Measurements from ENCODE around the gene LDLRAD3.

GRCh38 chr11:35992548-35992947, 48.7 kb downstream of the LDLRAD3 start:
- TF ChIP-seq CTCF (conservative IDR thresholded peaks at IDR 0.05; ENCODE audit: low read depth, low read length) (no peak), EZH2phosphoT487 (IDR thresholded peaks at IDR 0.05; ENCODE audit: borderline replicate concordance, low read length) (no peak), EZH2 (IDR thresholded peaks at IDR 0.05; ENCODE audit: low read length, unreplicated experiment) (no peak)

Measured in PC-3 (cell line).